Stimulated activated CD8-positive, alpha-beta memory T cell treated with anti-CD3 and anti-CD28 coated beads, Interleukin-15, amount 100 ng/mL, for 48 hours (primary cell): ENCODE results near the gene RER1.

Experiments
- DNase-seq, 2 donors: peaks; one replicate each; pipeline ENCODE4 v3.0.0-alpha.2; 2020; ENCODE audit warnings: low read depth in 2 of 2

The RER1 gene

GRCh38 chr1:2353551-2354438, 37.8 kb upstream of the RER1 start:
- no peak for DNase-seq

GRCh38 chr1:2354511-2355372, 36.9 kb upstream of the RER1 start:
- DNase-seq = no peak

- DNase-seq = no peak
These were observed 36.0 kb upstream of the RER1 start for GRCh38 chr1:2355373-2356261.

GRCh38 chr1:2356401-2356800, 35.2 kb upstream of the RER1 start:
- no peak for DNase-seq

- DNase-seq = no peak
These were observed 34.5 kb upstream of the RER1 start for GRCh38 chr1:2356911-2357845.

- DNase-seq = no peak
These were observed 33.6 kb upstream of the RER1 start for GRCh38 chr1:2358072-2358471.

- no peak for DNase-seq
These were observed 32.7 kb upstream of the RER1 start for GRCh38 chr1:2358651-2359640.

GRCh38 chr1:2360588-2361364, 30.9 kb upstream of the RER1 start:
- no peak for DNase-seq

- DNase-seq = no peak
These were observed 27.7 kb upstream of the RER1 start for GRCh38 chr1:2363847-2364513.

GRCh38 chr1:2368053-2368744, 23.4 kb upstream of the RER1 start:
- no peak for DNase-seq

- no peak for DNase-seq
These were observed 18.8 kb upstream of the RER1 start for GRCh38 chr1:2372551-2373490.

GRCh38 chr1:2373551-2374251, 17.9 kb upstream of the RER1 start:
- DNase-seq = no peak

GRCh38 chr1:2374252-2375155, 17.1 kb upstream of the RER1 start:
- no peak for DNase-seq

- no peak for DNase-seq
These were observed 16.3 kb upstream of the RER1 start for GRCh38 chr1:2375246-2375922.
